Stomach (tissue), 9 donors: ENCODE results near the gene CDC42BPB. TPM values are rescaled to one million over a fixed set of nuclear protein-coding genes. Genes with fewer than 3 reads are reported as not detected.

Source experiments
- DNase-seq, 2 donors: peaks; one replicate each; pipeline versions ENCODE4 v3.0.0 to v3.0.0-alpha.2; 2013 to 2019
- H3K27ac ChIP-seq, 5 donors: fragments of 200-600 bp in 4 of 5; sonication (generic) in 4 of 5; one replicate each; pipeline ENCODE4 v1.5.1; 2013 to 2019; ENCODE audit warnings: mild to moderate bottlenecking in 1 of 5, moderate library complexity in 1 of 5
- H3K27me3 ChIP-seq, 3 donors: fragments of 200-600 bp; sonication (generic); one replicate each; pipeline ENCODE4 v1.5.1; 2017 to 2019; ENCODE audit warnings: mixed run types in 1 of 3
- H3K36me3 ChIP-seq, 4 donors: fragments of 200-600 bp; sonication (generic); 1 replicate in 3 of 4; 2 replicates in 1 of 4; pipeline ENCODE4 v1.5.1; 2016 to 2019
- H3K4me1 ChIP-seq, 4 donors: fragments of 200-600 bp; sonication (generic); one replicate each; pipeline ENCODE4 v1.5.1; 2016 to 2019
- H3K4me3 ChIP-seq, 4 donors: fragments of 200-600 bp; sonication (generic) in 3 of 4; one replicate each; pipeline ENCODE4 v1.5.1; 2016 to 2019; ENCODE audit warnings: mild to moderate bottlenecking in 1 of 4
- H3K9me3 ChIP-seq, 4 donors: fragments of 200-600 bp; sonication (generic); one replicate each; pipeline ENCODE4 v1.5.1; 2016 to 2019
- CTCF ChIP-seq, 7 experiments: fragments of 450-650 bp in 4 of 7; fragments of 200-600 bp in 3 of 7; sonication (generic) in 3 of 7; IDR thresholded peaks; one replicate each; pipeline ENCODE4 v1.5.1; 2016 to 2019; ENCODE audit warnings: antibody characterized with exemption in 7 of 7, control low read depth in 2 of 7, mild to moderate bottlenecking in 1 of 7
- EP300 ChIP-seq: sonication (generic); formaldehyde crosslinking; IDR thresholded peaks from one replicate; pipeline ENCODE4 v1.6.1; 2017; ENCODE audit warnings: antibody characterized with exemption
- POLR2A ChIP-seq, 4 donors: fragments of 450-650 bp; IDR thresholded peaks; one replicate each; pipeline ENCODE4 v1.6.1; 2016; ENCODE audit warnings: antibody characterized with exemption in 4 of 4, control low read depth in 2 of 4, mild to moderate bottlenecking in 1 of 4, moderate library complexity in 1 of 4
- POLR2AphosphoS5 ChIP-seq, 3 donors: sonication (generic); formaldehyde crosslinking; IDR thresholded peaks; one replicate each; pipeline ENCODE4 v1.6.1; 2016; ENCODE audit warnings: antibody characterized with exemption in 3 of 3
- WGBS, 5 donors: extraction: QIAGEN DNeasy Blood & Tissue Kit in 3 of 5; methylation state at CpG; one replicate each; pipeline versions ENCODE4 v1.1.5 to v1.1.7; 2013 to 2018; 5-methylcytosine and 5-hydroxymethylcytosine counted together
- intact Hi-C: fragments of 100-400 bp; cut with DNase I; formaldehyde crosslinking; loops from one replicate; pipeline ENCODE4 v1.15.1; 2023; ENCODE audit warnings: low total_unique reads
- polyA plus RNA-seq, 3 donors: library from polyadenylated mRNA; stranded (reverse); fragments of 200-250 nt; gene quantifications; one replicate each; pipeline ENCODE4 v1.2.3, GENCODE V29; 2013
- total RNA-seq, 5 donors: library from RNA; depleted of rRNA; stranded (reverse); fragments of >200 nt; gene quantifications; one replicate each; pipeline versions ENCODE4 v1.1.0 to v1.2.3, GENCODE V29; 2014 to 2016
- donor health status: healthy with polysubstance abuse.
- donor health status: Bipolar disorder and iron deficiency.
- donor health status: healthy.

The CDC42BPB gene
- total and polyA plus RNA-seq, 8 donors = 16.3 to 400 (median 127) TPM

GRCh38 chr14:102907980-102908730 lies 149.2 kb downstream of the CDC42BPB start:
- 89 to 95% (median 95%) methylated on average over 19 to 23 of the region's 23 CpGs for WGBS, 5 donors
- TF ChIP-seq POLR2A (IDR thresholded peaks at IDR 0.05) (no peak), EP300 (no peak), POLR2AphosphoS5 (IDR thresholded peaks at IDR 0.05) (no peak), CTCF (IDR thresholded peaks at IDR 0.05) (no peak)

GRCh38 chr14:102907303-102907844 lies 150.0 kb downstream of the CDC42BPB start:
- Histone ChIP-seq H3K4me3 (no peak overlapping the region), H3K36me3 (peaks cover 19 to 63% (median 52%) of the 10 kb centered on the region in 4 donors), H3K4me1 (no peaks in the 10 kb centered on the region), H3K27ac (no peak overlapping the region), H3K9me3 (no peaks in the 10 kb centered on the region), H3K27me3 (no peaks in the 10 kb centered on the region)
- TF ChIP-seq POLR2AphosphoS5 (IDR thresholded peaks at IDR 0.05) = no peak
- TF ChIP-seq CTCF (IDR thresholded peaks at IDR 0.05) = no peak
- no peak for TF ChIP-seq POLR2A (IDR thresholded peaks at IDR 0.05)
- TF ChIP-seq EP300 = no peak
- intact Hi-C loops = no loop called here
- 94 to 99% (median 96%) methylated on average over 24 to 33 of the region's 33 CpGs for WGBS, 5 donors
- DNase-seq = no peak

More at GRCh38 chr14:102907980-102908730, 149.2 kb downstream of the CDC42BPB start:
- Histone ChIP-seq H3K4me3 (no peak overlapping the region), H3K4me1 (no peaks in the 10 kb centered on the region), H3K27me3 (no peaks in the 10 kb centered on the region), H3K9me3 (no peaks in the 10 kb centered on the region), H3K27ac (no peak overlapping the region), H3K36me3 (peaks cover 15 to 61% (median 48%) of the 10 kb centered on the region in 4 donors)
- no peak for DNase-seq
- intact Hi-C loops = no loop called here

- no peak for DNase-seq
- 93 to 97% (median 96%) methylated on average over 23 to 30 of the region's 30 CpGs for WGBS, 5 donors
- Histone ChIP-seq H3K4me1 (no peaks in the 10 kb centered on the region), H3K36me3 (peaks cover 19 to 58% (median 51%) of the 10 kb centered on the region in 4 donors), H3K9me3 (no peaks in the 10 kb centered on the region), H3K27ac (no peak overlapping the region), H3K27me3 (no peaks in the 10 kb centered on the region), H3K4me3 (no peak overlapping the region)
- intact Hi-C loops = no loop called here
- TF ChIP-seq POLR2A (IDR thresholded peaks at IDR 0.05) (no peak), POLR2AphosphoS5 (IDR thresholded peaks at IDR 0.05) (no peak)
These were observed 150.6 kb downstream of the CDC42BPB start for GRCh38 chr14:102906616-102907302.

- intact Hi-C loops = no loop called here
- no peak for DNase-seq
- no peak for TF ChIP-seq EP300
- no peak overlapping the region for H3K27ac ChIP-seq
- WGBS, 5 donors = 95 to 97% (median 96%) methylated on average over 37 to 38 of the region's 38 CpGs
- H3K27me3 ChIP-seq = no peaks in the 10 kb centered on the region
- no peaks in the 10 kb centered on the region for H3K4me1 ChIP-seq
- no peaks in the 10 kb centered on the region for H3K9me3 ChIP-seq
- peaks cover 19 to 62% (median 53%) of the 10 kb centered on the region in 4 donors for H3K36me3 ChIP-seq
- H3K4me3 ChIP-seq = no peak overlapping the region
These were observed 151.9 kb downstream of the CDC42BPB start for GRCh38 chr14:102905116-102906108.
